ENCODE data around the gene GUCA2A.

- no peak for TF ChIP-seq POLR2A (IDR thresholded peaks at IDR 0.05)
- TF ChIP-seq, protein P1, sequence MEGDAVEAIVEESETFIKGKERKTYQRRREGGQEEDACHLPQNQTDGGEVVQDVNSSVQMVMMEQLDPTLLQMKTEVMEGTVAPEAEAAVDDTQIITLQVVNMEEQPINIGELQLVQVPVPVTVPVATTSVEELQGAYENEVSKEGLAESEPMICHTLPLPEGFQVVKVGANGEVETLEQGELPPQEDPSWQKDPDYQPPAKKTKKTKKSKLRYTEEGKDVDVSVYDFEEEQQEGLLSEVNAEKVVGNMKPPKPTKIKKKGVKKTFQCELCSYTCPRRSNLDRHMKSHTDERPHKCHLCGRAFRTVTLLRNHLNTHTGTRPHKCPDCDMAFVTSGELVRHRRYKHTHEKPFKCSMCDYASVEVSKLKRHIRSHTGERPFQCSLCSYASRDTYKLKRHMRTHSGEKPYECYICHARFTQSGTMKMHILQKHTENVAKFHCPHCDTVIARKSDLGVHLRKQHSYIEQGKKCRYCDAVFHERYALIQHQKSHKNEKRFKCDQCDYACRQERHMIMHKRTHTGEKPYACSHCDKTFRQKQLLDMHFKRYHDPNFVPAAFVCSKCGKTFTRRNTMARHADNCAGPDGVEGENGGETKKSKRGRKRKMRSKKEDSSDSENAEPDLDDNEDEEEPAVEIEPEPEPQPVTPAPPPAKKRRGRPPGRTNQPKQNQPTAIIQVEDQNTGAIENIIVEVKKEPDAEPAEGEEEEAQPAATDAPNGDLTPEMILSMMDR (IDR thresholded peaks at IDR 0.05 in 4 of 5, conservative IDR thresholded peaks at IDR 0.05 in 1 of 5) = no peak
Observed at GRCh38 chr1:42206164-42206563, 41.6 kb upstream of the GUCA2A start.
